ENCODE measurements around the gene TRPM7.

The TRPM7 gene

DNA sequence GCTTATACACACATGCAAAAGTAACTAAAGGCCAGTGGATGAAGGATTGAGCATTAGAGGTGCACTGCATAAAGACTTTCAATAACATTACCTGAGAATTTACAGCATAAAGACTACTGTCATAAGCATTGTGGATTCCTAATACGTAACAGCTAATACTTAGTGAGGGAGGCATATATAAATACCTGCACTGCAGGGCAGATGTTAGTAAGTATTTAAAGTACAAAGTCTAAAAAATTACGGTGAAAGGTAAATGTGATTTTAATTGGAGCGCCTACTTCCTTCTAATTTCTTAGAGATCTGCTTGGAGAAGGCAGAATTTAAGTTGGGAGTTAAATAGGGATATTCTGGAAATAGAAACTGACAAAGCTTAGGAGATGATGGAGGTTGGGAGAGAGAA lies 25.4 kb upstream of the TRPM7 start:
- no CpG with 5 or more reads among the region's 3 CpGs for WGBS (ENCODE audit: extremely low coverage, insufficient coverage, insufficient read length)
- Histone ChIP-seq H3K79me2 (ENCODE audit: control insufficient read depth, insufficient read depth, low read length, poor library complexity) (no peaks in the 10 kb centered on the region), H2BK12ac (ENCODE audit: low read length) (no peak overlapping the region), H4K8ac (ENCODE audit: low read depth, low read length) (no peak overlapping the region), H4K12ac (ENCODE audit: low read depth, low read length) (no peak overlapping the region), H3K27ac (ENCODE audit: low read depth, low read length) (no peak overlapping the region), H3K14ac (ENCODE audit: low read length) (no peak overlapping the region), H2AFZ (ENCODE audit: insufficient read depth, low read length, poor library complexity) (no peak overlapping the region), H4K91ac (ENCODE audit: low read depth, low read length) (no peak overlapping the region), H3K18ac (ENCODE audit: low read length) (no peak overlapping the region), H3K79me1 (ENCODE audit: low read length) (no peaks in the 10 kb centered on the region), H2AK5ac (ENCODE audit: low read length) (no peak overlapping the region), H3K27me3 (ENCODE audit: insufficient read depth, low read length) (no peaks in the 10 kb centered on the region), H3K4me3 (ENCODE audit: low read depth, low read length) (no peak overlapping the region), H2BK120ac (ENCODE audit: insufficient read depth, low read length, poor library complexity) (no peak overlapping the region), H2BK5ac (ENCODE audit: low read depth, low read length, poor library complexity) (no peak overlapping the region), H3K23ac (ENCODE audit: low read length) (no peak overlapping the region), H3K9me3 (ENCODE audit: insufficient read depth, low read depth, low read length) (no peaks in the 10 kb centered on the region), H3K4ac (ENCODE audit: low read depth, low read length) (no peak overlapping the region), H3K4me2 (ENCODE audit: low read length) (no peak overlapping the region), H3K36me3 (ENCODE audit: control insufficient read depth in 1 of 2, insufficient read depth in 2 of 2, low read length in 2 of 2) (peaks cover 0 to 6% of the 10 kb centered on the region in 2 experiments), H3K9ac (ENCODE audit: low read length) (no peak overlapping the region), H3K4me1 (ENCODE audit: control insufficient read depth in 1 of 2, insufficient read depth in 2 of 2, low read length in 2 of 2) (no peaks in the 10 kb centered on the region)
- no peak for DNase-seq

DNA sequence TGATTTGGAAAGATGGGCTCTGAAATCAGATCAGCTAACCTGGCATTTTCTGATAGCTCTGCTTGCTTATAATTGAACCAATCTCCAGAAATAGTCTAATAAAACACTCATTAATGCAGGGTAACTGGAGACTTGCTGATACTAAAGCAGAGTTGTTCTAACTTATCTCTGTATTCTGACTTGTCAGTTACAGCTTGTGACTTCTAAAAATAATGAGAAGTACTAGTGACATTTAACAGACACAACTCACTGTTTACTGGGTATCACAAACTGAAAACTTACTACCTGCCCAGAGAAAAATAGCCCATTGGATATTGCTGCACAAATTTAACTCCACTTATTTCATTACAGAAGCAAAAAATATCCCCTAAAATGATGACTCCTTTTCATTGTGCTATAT lies 24.0 kb upstream of the TRPM7 start:
- no peak for DNase-seq
- H3K23ac ChIP-seq (ENCODE audit: low read length) = no peak overlapping the region
- no peak overlapping the region for H2AK5ac ChIP-seq (ENCODE audit: low read length)
- H3K79me1 ChIP-seq (ENCODE audit: low read length) = no peaks in the 10 kb centered on the region
- H3K36me3 ChIP-seq (ENCODE audit: control insufficient read depth in 1 of 2, insufficient read depth in 2 of 2, low read length in 2 of 2) = peaks cover 0 to 6% of the 10 kb centered on the region in 2 experiments
- H4K91ac ChIP-seq (ENCODE audit: low read depth, low read length) = no peak overlapping the region
- no peaks in the 10 kb centered on the region for H3K4me1 ChIP-seq (ENCODE audit: control insufficient read depth in 1 of 2, insufficient read depth in 2 of 2, low read length in 2 of 2)
- no peak overlapping the region for H3K27ac ChIP-seq (ENCODE audit: low read depth, low read length)
- H2AFZ ChIP-seq (ENCODE audit: insufficient read depth, low read length, poor library complexity) = no peak overlapping the region
- no peaks in the 10 kb centered on the region for H3K27me3 ChIP-seq (ENCODE audit: insufficient read depth, low read length)
- no peak overlapping the region for H3K4me2 ChIP-seq (ENCODE audit: low read length)
- H3K14ac ChIP-seq (ENCODE audit: low read length) = no peak overlapping the region
- no peak overlapping the region for H2BK5ac ChIP-seq (ENCODE audit: low read depth, low read length, poor library complexity)
- no peaks in the 10 kb centered on the region for H3K79me2 ChIP-seq (ENCODE audit: control insufficient read depth, insufficient read depth, low read length, poor library complexity)
- H2BK120ac ChIP-seq (ENCODE audit: insufficient read depth, low read length, poor library complexity) = no peak overlapping the region
- no peak overlapping the region for H3K9ac ChIP-seq (ENCODE audit: low read length)
- H3K4me3 ChIP-seq (ENCODE audit: low read depth, low read length) = no peak overlapping the region
- no peak overlapping the region for H4K12ac ChIP-seq (ENCODE audit: low read depth, low read length)
- no peak overlapping the region for H3K18ac ChIP-seq (ENCODE audit: low read length)
- H3K9me3 ChIP-seq (ENCODE audit: insufficient read depth, low read depth, low read length) = no peaks in the 10 kb centered on the region
- H2BK12ac ChIP-seq (ENCODE audit: low read length) = no peak overlapping the region
- H4K8ac ChIP-seq (ENCODE audit: low read depth, low read length) = no peak overlapping the region
- no peak overlapping the region for H3K4ac ChIP-seq (ENCODE audit: low read depth, low read length)

DNA sequence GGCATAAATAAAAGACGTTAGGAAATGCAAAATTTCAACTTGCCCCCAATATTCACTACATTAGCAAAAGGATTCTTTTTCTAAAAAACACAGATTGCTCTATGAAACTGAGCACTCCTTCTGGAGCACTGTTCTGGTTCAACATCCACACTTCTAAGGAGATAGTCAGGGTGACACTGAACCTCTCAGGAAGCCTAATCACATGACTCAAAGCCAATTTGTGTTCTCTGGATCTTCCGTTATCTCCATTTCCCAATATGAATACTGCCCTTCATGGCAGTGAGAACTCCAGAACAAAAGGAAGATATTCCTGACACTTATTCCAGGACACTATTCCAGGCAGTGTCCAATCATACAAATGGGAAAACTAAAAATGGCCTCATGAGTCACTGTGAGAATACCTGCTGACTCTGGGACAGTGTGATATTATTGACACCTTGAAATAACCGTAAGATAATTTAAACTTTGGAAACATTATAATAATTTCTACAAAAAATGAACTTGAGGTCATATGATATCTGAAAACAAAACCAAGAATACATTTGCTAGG lies 21.4 kb upstream of the TRPM7 start:
- H3K27ac ChIP-seq (ENCODE audit: low read depth, low read length) = no peak overlapping the region
- no peak overlapping the region for H3K9ac ChIP-seq (ENCODE audit: low read length)
- H3K79me1 ChIP-seq (ENCODE audit: low read length) = no peaks in the 10 kb centered on the region
- H2AFZ ChIP-seq (ENCODE audit: insufficient read depth, low read length, poor library complexity) = no peak overlapping the region
- H4K12ac ChIP-seq (ENCODE audit: low read depth, low read length) = no peak overlapping the region
- H4K8ac ChIP-seq (ENCODE audit: low read depth, low read length) = no peak overlapping the region
- H3K14ac ChIP-seq (ENCODE audit: low read length) = no peak overlapping the region
- no peaks in the 10 kb centered on the region for H3K4me1 ChIP-seq (ENCODE audit: control insufficient read depth in 1 of 2, insufficient read depth in 2 of 2, low read length in 2 of 2)
- no peak for DNase-seq
- H3K4me3 ChIP-seq (ENCODE audit: low read depth, low read length) = no peak overlapping the region
- H3K36me3 ChIP-seq (ENCODE audit: control insufficient read depth in 1 of 2, insufficient read depth in 2 of 2, low read length in 2 of 2) = peaks cover 2 to 6% of the 10 kb centered on the region in 2 experiments
- no peak overlapping the region for H2BK12ac ChIP-seq (ENCODE audit: low read length)
- H3K18ac ChIP-seq (ENCODE audit: low read length) = no peak overlapping the region
- no peaks in the 10 kb centered on the region for H3K27me3 ChIP-seq (ENCODE audit: insufficient read depth, low read length)
- no peak overlapping the region for H2BK120ac ChIP-seq (ENCODE audit: insufficient read depth, low read length, poor library complexity)
- H3K4me2 ChIP-seq (ENCODE audit: low read length) = no peak overlapping the region
- H4K91ac ChIP-seq (ENCODE audit: low read depth, low read length) = no peak overlapping the region
- H3K9me3 ChIP-seq (ENCODE audit: insufficient read depth, low read depth, low read length) = no peaks in the 10 kb centered on the region
- no peak overlapping the region for H3K4ac ChIP-seq (ENCODE audit: low read depth, low read length)
- H3K23ac ChIP-seq (ENCODE audit: low read length) = no peak overlapping the region
- WGBS (ENCODE audit: extremely low coverage, insufficient coverage, insufficient read length) = no CpG with 5 or more reads among the region's 3 CpGs
- H3K79me2 ChIP-seq (ENCODE audit: control insufficient read depth, insufficient read depth, low read length, poor library complexity) = no peaks in the 10 kb centered on the region
- H2BK5ac ChIP-seq (ENCODE audit: low read depth, low read length, poor library complexity) = no peak overlapping the region
- H2AK5ac ChIP-seq (ENCODE audit: low read length) = no peak overlapping the region

DNA sequence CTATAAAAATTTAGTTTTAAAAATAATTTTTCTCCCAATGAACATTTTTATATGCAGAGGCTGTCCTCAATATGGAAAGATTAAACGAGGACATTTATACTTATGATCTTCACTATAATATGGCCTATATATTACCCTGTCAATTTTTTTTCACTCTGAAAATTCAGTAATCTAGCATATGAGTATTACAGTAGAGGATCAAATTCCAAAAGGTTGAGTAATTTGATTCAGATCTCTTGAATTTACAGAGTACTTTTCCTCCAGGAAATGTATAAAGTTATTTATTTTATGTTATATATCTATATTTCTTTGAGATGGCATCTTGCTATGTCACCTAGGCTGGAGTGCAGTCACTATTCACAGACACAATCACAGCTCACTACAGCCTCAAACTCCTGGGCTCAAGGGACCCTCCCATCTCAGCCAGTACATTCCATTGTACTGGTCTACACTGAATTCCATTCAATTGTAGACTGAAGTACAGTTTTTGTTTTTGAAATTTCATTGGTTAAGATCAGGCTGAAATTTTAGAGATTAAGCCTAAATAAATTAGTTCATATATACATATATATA lies 16.3 kb upstream of the TRPM7 start:
- Histone ChIP-seq H4K91ac (ENCODE audit: low read depth, low read length) (no peak overlapping the region), H3K4me2 (ENCODE audit: low read length) (no peak overlapping the region), H2BK5ac (ENCODE audit: low read depth, low read length, poor library complexity) (no peak overlapping the region), H2BK120ac (ENCODE audit: insufficient read depth, low read length, poor library complexity) (no peak overlapping the region), H3K79me1 (ENCODE audit: low read length) (no peaks in the 10 kb centered on the region), H3K27ac (ENCODE audit: low read depth, low read length) (no peak overlapping the region), H3K79me2 (ENCODE audit: control insufficient read depth, insufficient read depth, low read length, poor library complexity) (no peaks in the 10 kb centered on the region), H3K4ac (ENCODE audit: low read depth, low read length) (no peak overlapping the region), H2BK12ac (ENCODE audit: low read length) (no peak overlapping the region), H3K14ac (ENCODE audit: low read length) (no peak overlapping the region), H4K8ac (ENCODE audit: low read depth, low read length) (no peak overlapping the region), H3K4me1 (ENCODE audit: control insufficient read depth in 1 of 2, insufficient read depth in 2 of 2, low read length in 2 of 2) (no peaks in the 10 kb centered on the region), H3K27me3 (ENCODE audit: insufficient read depth, low read length) (no peaks in the 10 kb centered on the region), H2AFZ (ENCODE audit: insufficient read depth, low read length, poor library complexity) (no peak overlapping the region), H3K4me3 (ENCODE audit: low read depth, low read length) (no peak overlapping the region), H3K36me3 (ENCODE audit: control insufficient read depth in 1 of 2, insufficient read depth in 2 of 2, low read length in 2 of 2) (peaks cover 0 to 2% of the 10 kb centered on the region in 2 experiments), H3K23ac (ENCODE audit: low read length) (no peak overlapping the region), H3K18ac (ENCODE audit: low read length) (no peak overlapping the region), H3K9me3 (ENCODE audit: insufficient read depth, low read depth, low read length) (no peaks in the 10 kb centered on the region), H4K12ac (ENCODE audit: low read depth, low read length) (no peak overlapping the region), H2AK5ac (ENCODE audit: low read length) (no peak overlapping the region), H3K9ac (ENCODE audit: low read length) (no peak overlapping the region)
- WGBS (ENCODE audit: extremely low coverage, insufficient coverage, insufficient read length) = no CpG with 5 or more reads among the region's 1 CpG
- no peak for DNase-seq
